Psoas muscle (tissue), 8 donors: ENCODE measurements around the gene EFCAB11. TPM values are rescaled to one million over a fixed set of nuclear protein-coding genes. Genes with fewer than 3 reads are reported as not detected.
A peak's percentile ranks its signal among the peaks of the same experiment; 100 is the strongest.

ENCODE experiments used
- ATAC-seq, 4 donors: fragments of 200-7000 bp; cut with Tn5 transposase; one replicate each; pipeline ENCODE4 v1.9.1; 2020; ENCODE audit warnings: moderate library complexity in 3 of 4, mild to moderate bottlenecking in 2 of 4
- DNase-seq, 2 donors: peaks; one replicate each; pipeline ENCODE4 v3.0.0-alpha.2; 2020
- H3K27ac ChIP-seq: fragments of 200-600 bp; one replicate; pipeline ENCODE4 v1.8.0; 2022
- H3K27me3 ChIP-seq, 3 donors: fragments of 200-600 bp in 1 of 3; one replicate each; pipeline versions ENCODE4 v1.6.1 to v1.8.0; 2013 to 2022; ENCODE audit warnings: low read length in 2 of 3, mild to moderate bottlenecking in 2 of 3, moderate library complexity in 1 of 3; ENCODE audit not compliant: insufficient read depth in 3 of 3
- H3K36me3 ChIP-seq, 2 donors: fragments of 200-600 bp in 1 of 2; one replicate each; pipeline versions ENCODE4 v1.6.1 to v1.8.0; 2013 to 2022; ENCODE audit warnings: low read depth in 1 of 2, mild to moderate bottlenecking in 1 of 2, moderate library complexity in 1 of 2; ENCODE audit not compliant: insufficient read depth in 1 of 2
- H3K4me1 ChIP-seq: fragments of 200-600 bp; one replicate; pipeline ENCODE4 v1.8.0; 2022
- H3K4me3 ChIP-seq: fragments of 200-600 bp; one replicate; pipeline ENCODE4 v1.8.0; 2022; ENCODE audit warnings: mild to moderate bottlenecking
- H3K9me3 ChIP-seq: fragments of 200-600 bp; one replicate; pipeline ENCODE4 v1.8.0; 2022
- WGBS, 3 donors: extraction: QIAGEN DNeasy Blood & Tissue Kit; methylation state at CpG; one replicate each; pipeline versions ENCODE4 v1.1.6 to v1.1.7; 2013; 5-methylcytosine and 5-hydroxymethylcytosine counted together
- intact Hi-C, 2 donors: fragments of 100-400 bp; cut with DNase I; formaldehyde crosslinking; loops; one replicate each; pipeline versions ENCODE4 v1.11.0 to v1.14.2; 2022
- polyA plus RNA-seq, 3 donors: library from polyadenylated mRNA; stranded (reverse); fragments of 200-250 nt; gene quantifications; one replicate each; pipeline ENCODE4 v1.2.3, GENCODE V29; 2013
- total RNA-seq, 4 donors: library from RNA; stranded (reverse); fragmentation: NEBNext Ultra II Directional in 2 of 4; extraction: Animal tissue kit (Norgen Biotek cat#: 25700) in 2 of 4; gene quantifications; one replicate each; pipeline versions ENCODE4 v1.2.1 to v1.2.4, GENCODE V29; 2021 to 2023
- TF ChIP-seq, protein P1 (sequence below): fragments of 200-600 bp; IDR thresholded peaks from one replicate; pipeline ENCODE4 v1.8.0; 2022; ENCODE audit warnings: antibody characterized with exemption
- donor health status: healthy with polysubstance abuse.
- donor health status: DM: no; HTN: no; CAD: no; lungs with moderate emphysema.
- donor health status: Bipolar disorder and iron deficiency.
- donor health status: healthy.
- donor health status: DM: yes; HTN: yes; CAD: no.
- donor health status: DM: no; HTN: no; CAD: no.
- donor health status: DM: no; HTN: no; CAD: no.
- donor health status: DM: yes; HTN: yes; CAD: no.

EFCAB11 gene
- total and polyA plus RNA-seq, 7 donors: 0.59 to 5.3 (median 2.4) TPM

DNA sequence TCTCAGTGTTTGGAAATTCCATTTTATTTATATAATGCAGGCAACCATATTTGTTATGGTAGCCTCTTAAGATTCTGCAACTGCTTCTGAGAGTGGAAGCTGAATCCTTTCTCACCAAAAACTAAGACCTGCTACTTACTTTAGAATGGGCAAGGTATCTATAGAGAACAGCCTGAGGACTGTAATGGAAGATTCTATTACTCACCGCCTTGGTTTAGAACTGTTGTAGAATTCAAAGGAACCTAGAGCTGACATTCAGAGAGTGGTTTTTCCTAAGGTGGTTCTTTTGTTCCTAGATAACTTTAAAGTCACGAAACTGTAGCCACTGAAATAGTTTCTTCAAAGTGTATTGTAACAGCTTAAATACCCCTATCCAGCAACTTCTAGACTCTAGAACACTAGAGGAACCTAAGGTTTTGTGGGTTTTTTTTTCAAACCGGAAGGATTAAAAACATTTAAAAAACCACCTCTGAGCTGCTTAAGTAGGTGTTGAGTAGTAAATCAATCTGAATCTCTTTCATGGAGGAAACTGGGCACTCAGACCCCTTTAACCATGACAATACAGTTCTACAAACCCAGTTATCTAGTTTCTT lies 5.4 kb upstream of the EFCAB11 start:
- ATAC-seq: no peak
- Histone ChIP-seq H3K36me3 (peaks cover 0 to 36% of the 10 kb centered on the region in 2 donors), H3K27ac (no peak overlapping the region), H3K4me3 (no peak overlapping the region), H3K9me3 (no peaks in the 10 kb centered on the region), H3K27me3 (no peaks in the 10 kb centered on the region), H3K4me1 (peaks cover 14% of the 10 kb centered on the region)
- intact Hi-C loops: loop anchor here in 1 of 2 donors (10.0 kb wide), 1 partner anchor 1405 kb away; the partner anchor contains the start of gene PTPN21
- TF ChIP-seq, protein P1, sequence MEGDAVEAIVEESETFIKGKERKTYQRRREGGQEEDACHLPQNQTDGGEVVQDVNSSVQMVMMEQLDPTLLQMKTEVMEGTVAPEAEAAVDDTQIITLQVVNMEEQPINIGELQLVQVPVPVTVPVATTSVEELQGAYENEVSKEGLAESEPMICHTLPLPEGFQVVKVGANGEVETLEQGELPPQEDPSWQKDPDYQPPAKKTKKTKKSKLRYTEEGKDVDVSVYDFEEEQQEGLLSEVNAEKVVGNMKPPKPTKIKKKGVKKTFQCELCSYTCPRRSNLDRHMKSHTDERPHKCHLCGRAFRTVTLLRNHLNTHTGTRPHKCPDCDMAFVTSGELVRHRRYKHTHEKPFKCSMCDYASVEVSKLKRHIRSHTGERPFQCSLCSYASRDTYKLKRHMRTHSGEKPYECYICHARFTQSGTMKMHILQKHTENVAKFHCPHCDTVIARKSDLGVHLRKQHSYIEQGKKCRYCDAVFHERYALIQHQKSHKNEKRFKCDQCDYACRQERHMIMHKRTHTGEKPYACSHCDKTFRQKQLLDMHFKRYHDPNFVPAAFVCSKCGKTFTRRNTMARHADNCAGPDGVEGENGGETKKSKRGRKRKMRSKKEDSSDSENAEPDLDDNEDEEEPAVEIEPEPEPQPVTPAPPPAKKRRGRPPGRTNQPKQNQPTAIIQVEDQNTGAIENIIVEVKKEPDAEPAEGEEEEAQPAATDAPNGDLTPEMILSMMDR: no peak
- no peak for DNase-seq
- 90 to 95% (median 92%) methylated on average over 3 of the region's 3 CpGs for WGBS, 3 donors

DNA sequence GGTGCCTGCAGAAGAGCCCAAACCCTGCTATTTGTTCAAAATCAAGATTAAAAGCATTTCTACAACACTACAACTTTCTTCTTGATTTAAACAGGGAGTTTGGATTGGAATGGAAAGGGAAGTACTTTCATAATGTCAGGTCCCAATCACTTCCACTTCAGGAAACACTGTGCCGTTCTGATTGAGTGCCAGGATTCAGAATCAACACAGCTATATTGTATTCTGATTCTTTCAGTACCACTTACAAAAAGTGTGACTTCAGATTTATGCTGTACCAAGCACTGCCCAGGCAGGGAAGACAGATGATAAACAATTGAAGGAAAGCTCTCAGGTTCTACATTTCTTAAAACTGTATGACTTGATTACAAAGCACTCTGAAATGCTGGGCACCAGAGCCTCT lies 4.4 kb upstream of the EFCAB11 start:
- TF ChIP-seq, protein P1: no peak
- intact Hi-C loops: loop anchor here in 1 of 2 donors (10.0 kb wide), 1 partner anchor 1404 kb away; the partner anchor contains the start of gene PTPN21
- 64 to 84% (median 79%) methylated on average over 1 of the region's 1 CpG for WGBS, 3 donors
- Histone ChIP-seq H3K36me3 (peaks cover 0 to 26% of the 10 kb centered on the region in 2 donors), H3K27ac (no peak overlapping the region), H3K9me3 (no peaks in the 10 kb centered on the region), H3K4me1 (peaks cover 16% of the 10 kb centered on the region), H3K27me3 (no peaks in the 10 kb centered on the region), H3K4me3 (no peak overlapping the region)
- DNase-seq (no peak), ATAC-seq (no peak)

DNA sequence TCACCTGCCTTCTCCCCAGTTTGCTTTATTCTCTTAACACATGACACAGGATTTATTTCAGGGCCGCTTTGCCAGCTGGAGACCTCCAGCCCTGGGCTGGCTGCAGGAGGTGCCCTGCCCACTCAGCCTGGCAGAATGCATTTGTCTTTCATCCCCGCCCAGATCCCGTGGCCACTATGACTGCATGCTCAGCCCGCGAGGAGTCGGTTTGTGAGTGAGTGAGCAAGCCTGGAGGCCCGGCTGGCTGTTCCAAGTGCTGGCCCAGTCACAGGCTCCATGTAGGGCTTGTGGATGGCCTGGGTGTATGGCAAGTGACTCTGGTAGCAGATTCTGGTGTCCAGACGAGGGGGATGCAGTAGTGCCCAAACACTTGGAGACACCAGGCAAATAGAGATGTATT lies 3.3 kb upstream of the EFCAB11 start:
- 71 to 81% (median 79%) methylated on average over 8 of the region's 8 CpGs for WGBS, 3 donors
- H3K4me3 ChIP-seq: no peak overlapping the region
- H3K36me3 ChIP-seq: peaks cover 0 to 14% of the 10 kb centered on the region in 2 donors
- H3K4me1 ChIP-seq: peaks cover 20% of the 10 kb centered on the region
- no peaks in the 10 kb centered on the region for H3K27me3 ChIP-seq
- ATAC-seq (no peak), DNase-seq (no peak)
- H3K27ac ChIP-seq: no peak overlapping the region
- H3K9me3 ChIP-seq: no peaks in the 10 kb centered on the region
- TF ChIP-seq, protein P1: no peak
- intact Hi-C loops: loop anchor here in 1 of 2 donors (10.0 kb wide), 1 partner anchor 1403 kb away; the partner anchor contains the start of gene PTPN21

DNA sequence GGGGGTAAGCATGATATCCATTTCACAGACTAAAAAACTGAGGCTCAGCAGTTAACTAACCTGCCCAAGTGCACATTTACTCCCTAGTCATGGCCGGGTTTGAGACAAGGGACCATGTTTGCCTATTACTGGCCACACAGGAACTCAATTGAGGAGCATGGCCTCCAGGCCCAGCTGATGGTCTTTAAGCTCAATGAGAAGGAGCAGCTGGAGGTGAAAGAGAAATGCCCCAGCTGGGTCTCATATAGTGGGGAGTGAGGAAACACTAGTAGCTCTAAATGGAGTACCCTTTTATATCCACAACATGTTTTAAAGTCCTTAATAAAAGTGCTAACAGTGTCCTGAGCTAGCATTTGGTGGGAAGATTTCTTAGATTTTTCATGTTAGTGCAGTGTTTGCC lies 2.8 kb upstream of the EFCAB11 start:
- ATAC-seq: no peak

More for the DNA sequence above, 2.8 kb upstream of the EFCAB11 start:
- peaks cover 0 to 12% of the 10 kb centered on the region in 2 donors for H3K36me3 ChIP-seq
- H3K9me3 ChIP-seq: no peaks in the 10 kb centered on the region
- no peak for DNase-seq
- intact Hi-C loops: loop anchor here in 1 of 2 donors (10.0 kb wide), 1 partner anchor 1403 kb away; the partner anchor contains the start of gene PTPN21
- TF ChIP-seq, protein P1: no peak
- H3K4me1 ChIP-seq: peaks cover 20% of the 10 kb centered on the region
- peak overlapping the region; percentile 91 for H3K4me3 ChIP-seq
- WGBS, 3 donors: 55 to 66% (median 60%) methylated on average over 1 of the region's 1 CpG
- H3K27me3 ChIP-seq: no peaks in the 10 kb centered on the region
- no peak overlapping the region for H3K27ac ChIP-seq
